Left ventricle myocardium inferior (tissue), 1 donor: ENCODE results near the gene DPT. TPM values are rescaled to one million over a fixed set of nuclear protein-coding genes. Genes with fewer than 3 reads are reported as not detected.

Experiments used
- DNase-seq: peaks from one replicate; pipeline ENCODE4 v3.0.0-alpha.2; 2020
- H3K27ac ChIP-seq: fragments of 200-600 bp; replicated peaks from 2 replicates; pipeline ENCODE4 v1.8.0; 2021
- H3K27me3 ChIP-seq: fragments of 200-600 bp; 2 replicates; pipeline ENCODE4 v1.8.0; 2021; ENCODE audit warnings: low read depth
- H3K36me3 ChIP-seq: fragments of 200-600 bp; 2 replicates; pipeline ENCODE4 v1.8.0; 2021
- H3K4me1 ChIP-seq: fragments of 200-600 bp; 2 replicates; pipeline ENCODE4 v1.8.0; 2021
- H3K4me3 ChIP-seq: fragments of 200-600 bp; 2 replicates; pipeline ENCODE4 v1.8.0; 2021; ENCODE audit warnings: mild to moderate bottlenecking, moderate library complexity
- H3K9me3 ChIP-seq: fragments of 200-600 bp; replicated peaks from 2 replicates; pipeline ENCODE4 v1.8.0; 2021
- intact Hi-C: fragments of 100-400 bp; cut with micrococcal nuclease; formaldehyde crosslinking; loops from one replicate; pipeline ENCODE4 v1.11.0; 2022
- total RNA-seq: library from RNA; stranded (reverse); fragmentation: NEBNext Ultra II Directional; extraction: Animal tissue kit (Norgen Biotek cat#: 25700); gene quantifications from one replicate; pipeline ENCODE4 v1.2.1, GENCODE V29; 2021
- TF ChIP-seq, protein P1 (sequence below): fragments of 200-600 bp; IDR thresholded peaks from 2 replicates; pipeline ENCODE4 v1.8.0; 2021; ENCODE audit warnings: antibody characterized with exemption, mild to moderate bottlenecking, borderline replicate concordance
- donor health status: DM: no; HTN: yes; CAD: no; lungs with severe emphysema.

Gene DPT
- total RNA-seq, 1 donor from 2014 or later: 45.6 TPM

DNA sequence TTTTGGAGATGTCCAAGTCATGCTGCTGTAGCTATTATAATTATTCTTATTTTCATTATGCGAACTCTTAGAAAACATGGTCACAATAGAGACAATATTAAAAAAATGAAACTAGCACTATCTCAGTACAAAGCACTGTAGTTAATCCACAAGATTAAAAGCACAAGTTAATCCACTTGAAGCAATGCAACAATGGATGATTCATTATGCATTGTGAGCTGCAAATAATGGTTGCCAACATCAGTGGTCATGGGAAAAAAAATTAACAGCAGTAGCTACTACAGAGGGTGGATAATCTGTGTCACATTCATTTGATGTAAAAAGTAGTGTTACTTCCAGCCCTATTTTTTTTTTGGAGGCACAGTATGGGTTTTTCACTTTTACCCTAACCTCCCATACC lies 56.7 kb downstream of the DPT start:
- no peak for DNase-seq
- TF ChIP-seq, protein P1, sequence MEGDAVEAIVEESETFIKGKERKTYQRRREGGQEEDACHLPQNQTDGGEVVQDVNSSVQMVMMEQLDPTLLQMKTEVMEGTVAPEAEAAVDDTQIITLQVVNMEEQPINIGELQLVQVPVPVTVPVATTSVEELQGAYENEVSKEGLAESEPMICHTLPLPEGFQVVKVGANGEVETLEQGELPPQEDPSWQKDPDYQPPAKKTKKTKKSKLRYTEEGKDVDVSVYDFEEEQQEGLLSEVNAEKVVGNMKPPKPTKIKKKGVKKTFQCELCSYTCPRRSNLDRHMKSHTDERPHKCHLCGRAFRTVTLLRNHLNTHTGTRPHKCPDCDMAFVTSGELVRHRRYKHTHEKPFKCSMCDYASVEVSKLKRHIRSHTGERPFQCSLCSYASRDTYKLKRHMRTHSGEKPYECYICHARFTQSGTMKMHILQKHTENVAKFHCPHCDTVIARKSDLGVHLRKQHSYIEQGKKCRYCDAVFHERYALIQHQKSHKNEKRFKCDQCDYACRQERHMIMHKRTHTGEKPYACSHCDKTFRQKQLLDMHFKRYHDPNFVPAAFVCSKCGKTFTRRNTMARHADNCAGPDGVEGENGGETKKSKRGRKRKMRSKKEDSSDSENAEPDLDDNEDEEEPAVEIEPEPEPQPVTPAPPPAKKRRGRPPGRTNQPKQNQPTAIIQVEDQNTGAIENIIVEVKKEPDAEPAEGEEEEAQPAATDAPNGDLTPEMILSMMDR: no peak
- Histone ChIP-seq H3K4me3 (no peak overlapping the region), H3K27ac (no peak overlapping the region), H3K36me3 (no peaks in the 10 kb centered on the region), H3K9me3 (peaks cover 23% of the 10 kb centered on the region), H3K4me1 (no peaks in the 10 kb centered on the region), H3K27me3 (no peaks in the 10 kb centered on the region)
- intact Hi-C loops: no loop called here

DNA sequence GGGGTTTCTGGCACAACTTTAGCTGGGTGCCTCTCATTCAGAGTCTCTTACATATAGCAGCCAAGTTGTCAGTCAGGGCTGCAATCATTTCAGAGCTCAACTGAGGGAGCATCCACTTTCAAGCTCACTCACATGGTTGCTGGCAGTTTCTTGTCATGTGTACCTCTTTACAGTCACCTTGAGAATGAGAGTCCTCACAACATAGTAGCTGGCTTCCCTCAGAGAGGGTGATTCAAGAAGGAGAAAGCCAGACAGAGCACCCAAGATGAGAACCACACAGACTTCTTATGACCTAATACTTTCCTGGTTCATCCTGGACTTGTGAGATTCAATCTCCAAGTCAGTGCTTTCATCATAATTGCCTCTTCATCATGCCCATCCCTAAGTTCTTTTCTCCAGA lies 57.2 kb downstream of the DPT start:
- H3K36me3 ChIP-seq: no peaks in the 10 kb centered on the region
- no peaks in the 10 kb centered on the region for H3K27me3 ChIP-seq
- no peak overlapping the region for H3K27ac ChIP-seq
- TF ChIP-seq, protein P1: no peak
- no peak overlapping the region for H3K4me3 ChIP-seq
- no peak for DNase-seq
- H3K4me1 ChIP-seq: no peaks in the 10 kb centered on the region
- H3K9me3 ChIP-seq: peaks cover 23% of the 10 kb centered on the region
- intact Hi-C loops: no loop called here

- DNase-seq: no peak
- TF ChIP-seq, protein P1: no peak
- no peaks in the 10 kb centered on the region for H3K27me3 ChIP-seq
- H3K4me1 ChIP-seq: peaks cover 9% of the 10 kb centered on the region
- no peak overlapping the region for H3K27ac ChIP-seq
- intact Hi-C loops: no loop called here
- H3K9me3 ChIP-seq: peaks cover 7% of the 10 kb centered on the region
- no peak overlapping the region for H3K4me3 ChIP-seq
- no peaks in the 10 kb centered on the region for H3K36me3 ChIP-seq
These were observed 63.0 kb downstream of the DPT start for GRCh38 chr1:168665975-168666374.

- DNase-seq: no peak
- H3K4me3 ChIP-seq: no peak overlapping the region
- intact Hi-C loops: no loop called here
These were observed 64.8 kb downstream of the DPT start for GRCh38 chr1:168664069-168664834.

DNA sequence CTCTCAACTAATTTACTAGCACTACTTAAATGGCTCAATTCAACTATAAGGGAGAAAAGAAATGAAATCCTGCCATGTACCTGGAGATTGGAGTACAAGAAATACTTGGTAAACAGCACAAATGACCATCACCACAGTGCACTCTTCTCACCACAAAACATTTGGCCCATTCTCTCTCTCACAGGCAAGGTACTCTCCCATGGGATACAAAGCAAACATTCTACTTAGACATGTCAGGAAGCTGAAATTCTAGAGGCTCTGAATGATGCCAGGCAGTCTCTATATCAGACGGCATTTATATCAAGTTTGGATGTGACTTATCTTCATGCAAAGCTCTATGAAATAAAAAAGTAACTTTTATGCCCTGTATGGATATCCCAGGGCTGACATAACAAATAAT lies 72.5 kb downstream of the DPT start:
- Histone ChIP-seq H3K9me3 (no peaks in the 10 kb centered on the region), H3K4me1 (no peaks in the 10 kb centered on the region), H3K27me3 (no peaks in the 10 kb centered on the region), H3K4me3 (no peak overlapping the region), H3K27ac (no peak overlapping the region), H3K36me3 (no peaks in the 10 kb centered on the region)
- TF ChIP-seq, protein P1: no peak
- DNase-seq: no peak
- intact Hi-C loops: no loop called here

More at GRCh38 chr1:168664069-168664834, 64.8 kb downstream of the DPT start:
- TF ChIP-seq, protein P1: no peak
- Histone ChIP-seq H3K27ac (no peak overlapping the region), H3K27me3 (no peaks in the 10 kb centered on the region), H3K4me1 (peaks cover 9% of the 10 kb centered on the region), H3K9me3 (peaks cover under 1% of the 10 kb centered on the region), H3K36me3 (no peaks in the 10 kb centered on the region)
